SK-N-MC (cell line): Measurements from ENCODE around the gene ACRV1.

Experiments used
- EZH2 ChIP-seq: fragments of 200-600 bp; sonication (generic); IDR thresholded peaks from one replicate; pipeline ENCODE4 v1.6.1; 2017; ENCODE audit warnings: antibody characterized with exemption
- FOXP2 ChIP-seq: optimal IDR thresholded peaks from 2 replicates; pipeline ENCODE3; 2011; ENCODE audit warnings: mild to moderate bottlenecking, moderate library complexity; ENCODE audit not compliant: insufficient read depth; ENCODE audit errors: extremely low read length, control extremely low read depth
- POLR2AphosphoS5 ChIP-seq: IDR thresholded peaks from 2 replicates; pipeline ENCODE4 v1.6.1; 2012; ENCODE audit warnings: mild to moderate bottlenecking, low read depth, low read length, borderline replicate concordance

DNA sequence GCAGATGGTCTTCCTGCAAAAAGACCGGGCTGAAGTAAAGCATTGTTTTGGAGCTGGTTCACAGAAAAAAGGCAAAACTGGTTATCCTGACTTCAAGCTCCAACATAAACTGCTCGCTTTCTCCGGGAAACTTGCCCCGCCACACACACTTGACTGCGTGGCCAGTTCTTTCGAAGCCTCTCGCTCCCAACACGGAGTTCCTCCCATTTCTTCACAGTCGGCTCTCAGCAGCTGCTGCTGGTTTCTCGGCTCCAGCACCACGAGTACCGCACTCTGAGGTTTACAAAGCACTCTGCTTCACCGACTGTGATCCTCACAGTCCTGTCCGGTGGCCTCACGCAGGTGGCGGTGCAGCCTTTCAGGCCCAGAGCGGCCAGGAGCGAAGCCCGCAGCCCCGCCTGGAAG is 55.4 kb downstream of the ACRV1 start:
- TF ChIP-seq EZH2 (no peak), POLR2AphosphoS5 (no peak), FOXP2 (no peak)
